ENCODE results near the gene CYP19A1.
A peak's percentile ranks its signal among the peaks of the same experiment; 100 is the strongest.
"Not testable (repeated sequence)": the region's sequence is repeated elsewhere in the genome, so short reads cannot be mapped to it uniquely, and the experiment has no call there.

CYP19A1 gene

GRCh38 chr15:51212239-51212638 is 126.2 kb downstream of the CYP19A1 start:
- DNase-seq (ENCODE audit: low spot score), result no peak

GRCh38 chr15:51205050-51205975 is 133.1 kb downstream of the CYP19A1 start:
- no peak for DNase-seq (ENCODE audit: low spot score)

- no peak for DNase-seq (ENCODE audit: low spot score)
Observed at GRCh38 chr15:51203797-51204196, 134.6 kb downstream of the CYP19A1 start.

- DNase-seq (ENCODE audit: low spot score), result no peak
Observed at GRCh38 chr15:51202783-51203182, 135.6 kb downstream of the CYP19A1 start.

GRCh38 chr15:51201581-51201980 is 136.8 kb downstream of the CYP19A1 start:
- no peak for DNase-seq (ENCODE audit: low spot score)

- no peak for DNase-seq (ENCODE audit: low spot score)
Observed at GRCh38 chr15:51200792-51201191, 137.6 kb downstream of the CYP19A1 start.

- DNase-seq (ENCODE audit: low spot score), result no peak
Observed at GRCh38 chr15:51199541-51199940, 138.9 kb downstream of the CYP19A1 start.

- DNase-seq (ENCODE audit: low spot score), result no peak
Observed at GRCh38 chr15:51198701-51199232, 139.6 kb downstream of the CYP19A1 start.

- no peak for DNase-seq (ENCODE audit: low spot score)
Observed at GRCh38 chr15:51195459-51195858, 142.9 kb downstream of the CYP19A1 start.

- DNase-seq (ENCODE audit: low spot score), result no peak
Observed at GRCh38 chr15:51193979-51194378, 144.4 kb downstream of the CYP19A1 start.

- no peak for DNase-seq (ENCODE audit: low spot score)
Observed at GRCh38 chr15:51193526-51193925, 144.9 kb downstream of the CYP19A1 start.

- DNase-seq (ENCODE audit: low spot score), result peak; percentile 82
Observed at GRCh38 chr15:51192521-51193280, 145.7 kb downstream of the CYP19A1 start.

GRCh38 chr15:51191766-51192165 is 146.6 kb downstream of the CYP19A1 start:
- no peak for DNase-seq (ENCODE audit: low spot score)

- no peak for DNase-seq (ENCODE audit: low spot score)
Observed at GRCh38 chr15:51191072-51191670, 147.2 kb downstream of the CYP19A1 start.

GRCh38 chr15:51190424-51191068 is 147.8 kb downstream of the CYP19A1 start:
- no peak for DNase-seq (ENCODE audit: low spot score)

GRCh38 chr15:51189669-51190385 is 148.6 kb downstream of the CYP19A1 start:
- no peak for DNase-seq (ENCODE audit: low spot score)

- not testable (repeated sequence) for DNase-seq (ENCODE audit: low spot score)
Observed at GRCh38 chr15:51188791-51189190, 149.6 kb downstream of the CYP19A1 start.

- no peak for DNase-seq (ENCODE audit: low spot score)
Observed at GRCh38 chr15:51186891-51187290, 151.5 kb downstream of the CYP19A1 start.

GRCh38 chr15:51186181-51186705 is 152.2 kb downstream of the CYP19A1 start:
- no peak for DNase-seq (ENCODE audit: low spot score)

GRCh38 chr15:51185213-51186159 is 152.9 kb downstream of the CYP19A1 start:
- DNase-seq (ENCODE audit: low spot score), result no peak
